GM12878 (cell line): ENCODE results near the gene GMPR2. TPM values are rescaled to one million over a fixed set of nuclear protein-coding genes. Genes with fewer than 3 reads are reported as not detected.

ENCODE experiments used
- ATAC-seq: fragments of 200-7000 bp; cut with Tn5 transposase; 3 replicates; pipeline ENCODE4 v1.9.1; 2020; ENCODE audit warnings: mild to moderate bottlenecking, moderate library complexity
- BruUV-seq: library from RNA; stranded (reverse); fragments of 400-500 nt; replicated peaks from 2 replicates; lab custom pipeline; 2021; lab: Mats Ljungman, UMichigan
- CTCF ChIA-PET: fragments of 300-600 bp; sonication (Branson Sonifier 250); formaldehyde crosslinking; extraction: SDS; loops from one replicate; lab custom pipeline; 2021; ENCODE audit warnings: inconsistent platforms; lab: Yijun Ruan, JAX
- POLR2A ChIA-PET: fragments of 350-600 bp; formaldehyde crosslinking; extraction: SDS; loops from one replicate; lab custom pipeline; 2021; ENCODE audit warnings: inconsistent platforms; lab: Charles Lee
- RAD21 ChIA-PET: fragments of 300-600 bp; sonication (Branson Sonifier 250); formaldehyde crosslinking; loops from one replicate; lab custom pipeline; 2023; ENCODE audit warnings: antibody characterized with exemption; ENCODE audit not compliant: unreplicated experiment; lab: Charles Lee
- SMC1A ChIA-PET: fragments of 300-600 bp; sonication (Branson Sonifier 250); formaldehyde crosslinking; loops from one replicate; lab custom pipeline; 2023; ENCODE audit not compliant: unreplicated experiment, uncharacterized antibody; lab: Charles Lee
- DNase-seq: peaks from one replicate; pipeline ENCODE4 v3.0.0-alpha.2; 2011; ENCODE audit warnings: low read depth, low spot score
- FAIRE-seq: peaks from 3 replicates; lab custom pipeline; 2011; peaks lifted over from hg19 to GRCh38; lab: Jason Lieb, UNC
- H2AFZ ChIP-seq: 2 replicates; pipeline ENCODE4 v1.6.0; 2011; ENCODE audit warnings: low read depth, low read length, control low read depth; ENCODE audit not compliant: control insufficient read depth
- H3K27ac ChIP-seq: 2 replicates; pipeline ENCODE4 v1.5.1; 2011; ENCODE audit warnings: control low read depth; ENCODE audit not compliant: control insufficient read depth, insufficient read depth
- H3K27me3 ChIP-seq, 2 experiments: replicated peaks in 1 of 2; 2 replicates each; pipeline versions ENCODE4 v1.6.0 to v1.6.1; 2011; ENCODE audit warnings: low read length in 1 of 2; ENCODE audit not compliant: control insufficient read depth in 2 of 2, insufficient read depth in 2 of 2
- H3K36me3 ChIP-seq, 2 experiments: 2 replicates each; pipeline ENCODE4 v1.5.1; 2011; ENCODE audit warnings: low read length in 1 of 2; ENCODE audit not compliant: control insufficient read depth in 2 of 2, insufficient read depth in 2 of 2
- H3K4me1 ChIP-seq: 2 replicates; pipeline ENCODE4 v1.6.1; 2011; ENCODE audit warnings: mild to moderate bottlenecking, low read length, moderate library complexity, mixed read lengths; ENCODE audit not compliant: control insufficient read depth, insufficient read depth
- H3K4me2 ChIP-seq: 2 replicates; pipeline ENCODE4 v1.6.0; 2011; ENCODE audit warnings: control low read depth; ENCODE audit not compliant: control insufficient read depth, insufficient read depth
- H3K4me3 ChIP-seq: fragments of 200-600 bp; sonication (generic); 2 replicates; pipeline ENCODE4 v1.5.1; 2016
- H3K79me2 ChIP-seq: 2 replicates; pipeline ENCODE4 v1.6.0; 2011; ENCODE audit warnings: low read length; ENCODE audit not compliant: control insufficient read depth, insufficient read depth
- H3K9ac ChIP-seq: 2 replicates; pipeline ENCODE4 v1.8.0; 2011; ENCODE audit warnings: low read length, control low read depth, mixed read lengths; ENCODE audit not compliant: control insufficient read depth, insufficient read depth
- H3K9me3 ChIP-seq: replicated peaks from 3 replicates; pipeline ENCODE4 v1.5.1; 2011; ENCODE audit warnings: mild to moderate bottlenecking, low read length; ENCODE audit not compliant: control insufficient read depth, insufficient read depth
- H4K20me1 ChIP-seq: 2 replicates; pipeline ENCODE4 v1.6.0; 2011; ENCODE audit not compliant: control insufficient read depth, insufficient read depth
- ASH2L ChIP-seq: fragments of 300-600, 200-600 bp; sonication (generic); IDR thresholded peaks from 2 replicates; pipeline ENCODE4 v1.6.1; 2017; ENCODE audit warnings: low read depth, mild to moderate bottlenecking, borderline replicate concordance
- ATF7 ChIP-seq: fragments of 450-650 bp; IDR thresholded peaks from 2 replicates; pipeline ENCODE4 v1.6.1; 2016; ENCODE audit warnings: low read depth, mild to moderate bottlenecking
- BCL11A ChIP-seq: IDR thresholded peaks from 2 replicates; pipeline ENCODE4 v1.6.1; 2011; ENCODE audit warnings: low read depth, low read length
- BHLHE40 ChIP-seq, 2 experiments: fragments of 450-650 bp in 1 of 2; IDR thresholded peaks; 2 replicates each; pipeline ENCODE4 v1.6.1; 2011 to 2017; ENCODE audit warnings: low read depth in 2 of 2, borderline replicate concordance in 1 of 2, improper control_type of control experiment in 1 of 2, low read length in 1 of 2, mild to moderate bottlenecking in 1 of 2
- DPF2 ChIP-seq: fragments of 450-650 bp; IDR thresholded peaks from 2 replicates; pipeline ENCODE4 v1.6.1; 2017; ENCODE audit warnings: mild to moderate bottlenecking
- EP300 ChIP-seq, 2 experiments: fragments of 150-350 bp in 1 of 2; IDR thresholded peaks; 2 replicates each; pipeline ENCODE4 v1.6.1; 2011 to 2012; ENCODE audit warnings: low read depth in 2 of 2, low read length in 2 of 2, borderline replicate concordance in 1 of 2, improper control_type of control experiment in 1 of 2, inconsistent platforms in 1 of 2; ENCODE audit not compliant: control insufficient read depth in 1 of 2
- GABPA ChIP-seq: IDR thresholded peaks from 2 replicates; pipeline ENCODE4 v1.6.1; 2014; ENCODE audit warnings: antibody characterized with exemption, low read depth, mild to moderate bottlenecking, inconsistent platforms
- IRF4 ChIP-seq: IDR thresholded peaks from 2 replicates; pipeline ENCODE4 v1.6.1; 2011; ENCODE audit warnings: low read depth, low read length
- JUNB ChIP-seq: IDR thresholded peaks from 2 replicates; pipeline ENCODE4 v1.6.1; 2016; ENCODE audit warnings: antibody characterized with exemption, mild to moderate bottlenecking
- KAT2A ChIP-seq: conservative IDR thresholded peaks from 2 replicates; pipeline ENCODE4 v1.6.1; 2011; ENCODE audit warnings: low read depth, low read length; ENCODE audit not compliant: control insufficient read depth
- MTA2 ChIP-seq: fragments of 450-650 bp; IDR thresholded peaks from 2 replicates; pipeline ENCODE4 v1.6.1; 2016; ENCODE audit warnings: low read depth, mild to moderate bottlenecking, moderate library complexity
- MYC ChIP-seq: IDR thresholded peaks from 2 replicates; pipeline ENCODE4 v1.6.1; 2011; ENCODE audit warnings: mild to moderate bottlenecking, low read length, moderate library complexity, inconsistent platforms; ENCODE audit not compliant: insufficient read depth, insufficient replicate concordance, insufficient read length, severe bottlenecking
- POLR2AphosphoS5 ChIP-seq: IDR thresholded peaks from 2 replicates; pipeline ENCODE4 v1.6.1; 2011; ENCODE audit warnings: mild to moderate bottlenecking, low read length, inconsistent platforms
- RBBP5 ChIP-seq: fragments of 200-600 bp; sonication (generic); conservative IDR thresholded peaks from 2 replicates; pipeline ENCODE4 v1.6.1; 2016
- TCF12 ChIP-seq: IDR thresholded peaks from 2 replicates; pipeline ENCODE4 v1.6.1; 2011; ENCODE audit warnings: low read depth, mild to moderate bottlenecking, low read length
- ZBED1 ChIP-seq: IDR thresholded peaks from 2 replicates; pipeline ENCODE4 v1.6.1; 2016; ENCODE audit warnings: borderline replicate concordance
- ZNF622 ChIP-seq: fragments of 450-650 bp; IDR thresholded peaks from 2 replicates; pipeline ENCODE4 v1.6.1; 2017; ENCODE audit warnings: mild to moderate bottlenecking, inconsistent platforms
- WGBS: methylation state at CpG from one replicate; pipeline ENCODE4 v1.1.6; 2016; ENCODE audit warnings: low lambda C conversion rate; ENCODE audit not compliant: insufficient replicate concordance, insufficient coverage; ENCODE audit errors: missing lambda C conversion rate; 5-methylcytosine and 5-hydroxymethylcytosine counted together
- in situ Hi-C: fragments of 300-500 bp; cut with MboI; formaldehyde crosslinking; loops from 9 replicates; pipeline ENCODE4 v1.14.3; 2018; ENCODE audit warnings: mixed read lengths
- intact Hi-C: fragments of 100-400 bp; cut with micrococcal nuclease; formaldehyde crosslinking; loops from one replicate; pipeline ENCODE4 v1.14.2; 2022; ENCODE audit not compliant: unreplicated experiment
- polyA plus RNA-seq, 11 experiments: library from polyadenylated mRNA; depleted of rRNA in 4 of 11; unstranded in 6 of 11; stranded (reverse) in 5 of 11; fragments of >200 nt; fragmentation: Nextera tagmentation in 4 of 11; fragmentation: Illumina TruSeq in 1 of 11; extraction: Ambion mirVana in 4 of 11; extraction: Trizol in 1 of 11; gene quantifications; 1 replicate in 1 of 11; 2 replicates in 10 of 11; pipeline versions ENCODE4 v1.2.1 to v1.2.3, GENCODE V29; 2011 to 2016; ENCODE audit warnings: inconsistent platforms in 2 of 11, missing spikeins in 2 of 11, low read depth in 1 of 11
- total RNA-seq, 4 experiments: library from RNA; depleted of rRNA in 3 of 4; stranded (reverse); fragments of >200 nt in 3 of 4; fragmentation: Illumina TruSeq in 1 of 4; extraction: Trizol in 1 of 4; gene quantifications; 2 replicates each; pipeline versions ENCODE4 v1.2.1 to v1.2.3, GENCODE V29; 2013 to 2021
- TF ChIP-seq, protein P1 (sequence below): fragments of 450-650 bp; IDR thresholded peaks from 2 replicates; pipeline ENCODE4 v1.6.1; 2016; ENCODE audit warnings: mild to moderate bottlenecking
- TF ChIP-seq, protein P2 (sequence below): fragments of 450-650 bp; IDR thresholded peaks from 2 replicates; pipeline ENCODE4 v1.6.1; 2017; ENCODE audit warnings: mild to moderate bottlenecking, moderate library complexity

The GMPR2 gene
- total and polyA plus RNA-seq, 10 of the 15 experiments (the other 5 are each of a cell fraction or from before 2014, with no cell fraction given): 55.1 to 80.3 (median 61.5) TPM

DNA sequence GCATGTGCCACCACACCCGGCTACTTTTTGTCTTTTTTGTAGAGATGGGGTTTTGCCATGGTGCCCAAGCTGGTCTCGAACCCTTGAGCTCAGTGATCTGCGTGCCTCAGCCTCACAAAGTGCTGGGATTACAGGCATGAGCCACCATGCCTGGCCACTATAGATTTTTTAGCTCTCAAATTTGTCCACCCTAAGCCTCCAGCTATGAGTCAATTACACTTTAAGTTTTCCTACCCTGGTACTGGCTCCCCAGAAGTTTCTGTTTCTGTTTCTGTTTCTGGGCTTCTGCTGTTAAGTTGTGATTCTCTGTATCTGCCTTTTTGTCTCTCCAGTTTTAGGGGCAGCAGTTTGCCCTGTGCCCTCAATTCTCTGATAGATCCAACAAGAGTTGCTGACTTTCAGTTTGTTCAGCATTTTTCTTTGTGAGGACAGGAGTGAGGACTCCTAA, 14.1 kb downstream of the GMPR2 start:
- ChIA-PET POLR2A (interaction anchor here (0.7 to 9.2 kb wide), 20 partner anchors 12 to 185 kb away, joined by 3 to 171 read pairs (median 4); partner anchors contain the start of genes CHMP4A, CIDEB, DCAF11 and DHRS1), CTCF (interaction anchor here (0.6 to 12.3 kb wide), 20 partner anchors 12 to 1685 kb away, joined by 3 to 368 read pairs (median 4); partner anchors contain the start of genes CHMP4A, CIDEB, DHRS1 and LTB4R), SMC1A (interaction anchor here (0.9 to 11.0 kb wide), 17 partner anchors 12 to 190 kb away, joined by 3 to 201 read pairs (median 4); partner anchors contain the start of genes CIDEB, DHRS1, IRF9 and NOP9), RAD21 (interaction anchor here (0.7 to 7.2 kb wide), 15 partner anchors 12 to 1633 kb away, joined by 3 to 231 read pairs (median 4); partner anchors contain the start of genes CIDEB, DCAF11, DHRS1 and IPO4)
- peak overlapping the region; percentile 16; the same call in 1 of the 2 replicates for H3K9ac ChIP-seq
- peak; percentile 37 for ATAC-seq
- H2AFZ ChIP-seq: peak overlapping the region; percentile 7
- H4K20me1 ChIP-seq: no peaks in the 10 kb centered on the region
- peak; percentile 68 for DNase-seq
- no TSS peak for BruUV-seq
- peaks cover 4% of the 10 kb centered on the region for H3K79me2 ChIP-seq
- H3K9me3 ChIP-seq: no peaks in the 10 kb centered on the region
- WGBS: 0% methylated on average over 3 of the region's 3 CpGs
- H3K4me1 ChIP-seq: peaks cover 44% of the 10 kb centered on the region
- H3K27ac ChIP-seq: peak overlapping the region; percentile 58
- H3K4me3 ChIP-seq: 0 out of 2 replicates have a peak overlapping the region, but pooled peaks have one; percentile 18
- H3K27me3 ChIP-seq: no peaks in the 10 kb centered on the region
- intact Hi-C loops (loop anchor here (1.0 kb wide), 1 partner anchor 25 kb away; the partner anchor contains the start of gene RABGGTA), in situ Hi-C loops (no loop called here)
- peak overlapping the region; percentile 43 for H3K4me2 ChIP-seq
- H3K36me3 ChIP-seq: no peaks in the 10 kb centered on the region; a peak in 1 of 4 replicates
- peak; percentile 90 for FAIRE-seq
- no peak for TF ChIP-seq ZNF622
- TF ChIP-seq DPF2: peak; percentile 63
- TF ChIP-seq ASH2L: peak; percentile 95; the same call in 1 of the 2 replicates
- peak; percentile 34; the same call in 1 of the 2 replicates for TF ChIP-seq ATF7
- TF ChIP-seq TCF12: no peak
- peak; percentile 68 for TF ChIP-seq POLR2AphosphoS5
- no peak for TF ChIP-seq MYC
- peak; percentile 35; the same call in 1 of the 2 replicates for TF ChIP-seq MTA2
- no peak for TF ChIP-seq ZBED1
- TF ChIP-seq, protein P1, sequence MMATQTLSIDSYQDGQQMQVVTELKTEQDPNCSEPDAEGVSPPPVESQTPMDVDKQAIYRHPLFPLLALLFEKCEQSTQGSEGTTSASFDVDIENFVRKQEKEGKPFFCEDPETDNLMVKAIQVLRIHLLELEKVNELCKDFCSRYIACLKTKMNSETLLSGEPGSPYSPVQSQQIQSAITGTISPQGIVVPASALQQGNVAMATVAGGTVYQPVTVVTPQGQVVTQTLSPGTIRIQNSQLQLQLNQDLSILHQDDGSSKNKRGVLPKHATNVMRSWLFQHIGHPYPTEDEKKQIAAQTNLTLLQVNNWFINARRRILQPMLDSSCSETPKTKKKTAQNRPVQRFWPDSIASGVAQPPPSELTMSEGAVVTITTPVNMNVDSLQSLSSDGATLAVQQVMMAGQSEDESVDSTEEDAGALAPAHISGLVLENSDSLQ: peak; percentile 41; the same call in 1 of the 2 replicates
- TF ChIP-seq, protein P2, sequence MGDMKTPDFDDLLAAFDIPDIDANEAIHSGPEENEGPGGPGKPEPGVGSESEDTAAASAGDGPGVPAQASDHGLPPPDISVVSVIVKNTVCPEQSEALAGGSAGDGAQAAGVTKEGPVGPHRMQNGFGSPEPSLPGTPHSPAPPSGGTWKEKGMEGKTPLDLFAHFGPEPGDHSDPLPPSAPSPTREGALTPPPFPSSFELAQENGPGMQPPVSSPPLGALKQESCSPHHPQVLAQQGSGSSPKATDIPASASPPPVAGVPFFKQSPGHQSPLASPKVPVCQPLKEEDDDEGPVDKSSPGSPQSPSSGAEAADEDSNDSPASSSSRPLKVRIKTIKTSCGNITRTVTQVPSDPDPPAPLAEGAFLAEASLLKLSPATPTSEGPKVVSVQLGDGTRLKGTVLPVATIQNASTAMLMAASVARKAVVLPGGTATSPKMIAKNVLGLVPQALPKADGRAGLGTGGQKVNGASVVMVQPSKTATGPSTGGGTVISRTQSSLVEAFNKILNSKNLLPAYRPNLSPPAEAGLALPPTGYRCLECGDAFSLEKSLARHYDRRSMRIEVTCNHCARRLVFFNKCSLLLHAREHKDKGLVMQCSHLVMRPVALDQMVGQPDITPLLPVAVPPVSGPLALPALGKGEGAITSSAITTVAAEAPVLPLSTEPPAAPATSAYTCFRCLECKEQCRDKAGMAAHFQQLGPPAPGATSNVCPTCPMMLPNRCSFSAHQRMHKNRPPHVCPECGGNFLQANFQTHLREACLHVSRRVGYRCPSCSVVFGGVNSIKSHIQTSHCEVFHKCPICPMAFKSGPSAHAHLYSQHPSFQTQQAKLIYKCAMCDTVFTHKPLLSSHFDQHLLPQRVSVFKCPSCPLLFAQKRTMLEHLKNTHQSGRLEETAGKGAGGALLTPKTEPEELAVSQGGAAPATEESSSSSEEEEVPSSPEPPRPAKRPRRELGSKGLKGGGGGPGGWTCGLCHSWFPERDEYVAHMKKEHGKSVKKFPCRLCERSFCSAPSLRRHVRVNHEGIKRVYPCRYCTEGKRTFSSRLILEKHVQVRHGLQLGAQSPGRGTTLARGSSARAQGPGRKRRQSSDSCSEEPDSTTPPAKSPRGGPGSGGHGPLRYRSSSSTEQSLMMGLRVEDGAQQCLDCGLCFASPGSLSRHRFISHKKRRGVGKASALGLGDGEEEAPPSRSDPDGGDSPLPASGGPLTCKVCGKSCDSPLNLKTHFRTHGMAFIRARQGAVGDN: peak; percentile 47; the same call in 1 of the 2 replicates
- no peak for TF ChIP-seq GABPA
- TF ChIP-seq RBBP5: 0 out of 2 replicates have a peak, but pooled peaks have one; percentile 81
- peak in 1 of 2 experiments; percentile 28; a peak in 1 of 4 replicates for TF ChIP-seq BHLHE40 (IDR thresholded peaks at IDR 0.05; ENCODE audit: borderline replicate concordance in 1 of 2, low read depth in 2 of 2, low read length in 1 of 2)
- no peak for TF ChIP-seq EP300 (IDR thresholded peaks at IDR 0.05; ENCODE audit: borderline replicate concordance in 1 of 2, control insufficient read depth in 1 of 2, low read depth in 2 of 2, low read length in 2 of 2)
- peak; percentile 48; the same call in 1 of the 2 replicates for TF ChIP-seq JUNB
- TF ChIP-seq IRF4: peak; percentile 59; the same call in 1 of the 2 replicates
- TF ChIP-seq BCL11A: 0 out of 2 replicates have a peak, but pooled peaks have one; percentile 8
- no peak for TF ChIP-seq KAT2A
